IPS DF 6.9 (cell line): ENCODE results near the gene MAPK6.
A peak's percentile ranks its signal among the peaks of the same experiment; 100 is the strongest.

Experiments
- DNase-seq: peaks from one replicate; pipeline ENCODE4 v3.0.0-alpha.2; 2013; ENCODE audit warnings: low read depth, low spot score
- H3K27ac ChIP-seq: one replicate; pipeline ENCODE4 v1.5.1; 2013; ENCODE audit warnings: low read length, control low read depth
- H3K27me3 ChIP-seq: 2 replicates; pipeline ENCODE4 v1.6.1; 2013; ENCODE audit warnings: mild to moderate bottlenecking, low read length; ENCODE audit not compliant: control insufficient read depth, insufficient read depth
- H3K36me3 ChIP-seq: 2 replicates; pipeline ENCODE4 v1.6.1; 2013; ENCODE audit warnings: low read length; ENCODE audit not compliant: control insufficient read depth, insufficient read depth
- H3K4me1 ChIP-seq: 2 replicates; pipeline ENCODE4 v1.6.1; 2013; ENCODE audit warnings: low read length; ENCODE audit not compliant: control insufficient read depth, insufficient read depth
- H3K4me3 ChIP-seq: 2 replicates; pipeline ENCODE4 v1.5.1; 2013; ENCODE audit warnings: mild to moderate bottlenecking, low read length
- H3K9me3 ChIP-seq: 2 replicates; pipeline ENCODE4 v1.6.1; 2013; ENCODE audit warnings: low read length, inconsistent platforms; ENCODE audit not compliant: control insufficient read depth, insufficient read depth
- WGBS: extraction: QIAGEN DNeasy Blood & Tissue Kit; methylation state at CpG from one replicate; pipeline ENCODE4 v1.1.7; 2013; ENCODE audit warnings: mixed read lengths, missing lambda C conversion rate; ENCODE audit not compliant: insufficient read length, insufficient coverage; 5-methylcytosine and 5-hydroxymethylcytosine counted together

The MAPK6 gene

GRCh38 chr15:52021128-52021671 lies 2.2 kb downstream of the MAPK6 start:
- Histone ChIP-seq H3K27ac (no peak overlapping the region), H3K4me1 (no peaks in the 10 kb centered on the region), H3K9me3 (no peaks in the 10 kb centered on the region), H3K4me3 (no peak overlapping the region), H3K27me3 (no peaks in the 10 kb centered on the region), H3K36me3 (no peaks in the 10 kb centered on the region)
- WGBS = no CpG with 5 or more reads among the region's 4 CpGs
- DNase-seq = no peak

DNA sequence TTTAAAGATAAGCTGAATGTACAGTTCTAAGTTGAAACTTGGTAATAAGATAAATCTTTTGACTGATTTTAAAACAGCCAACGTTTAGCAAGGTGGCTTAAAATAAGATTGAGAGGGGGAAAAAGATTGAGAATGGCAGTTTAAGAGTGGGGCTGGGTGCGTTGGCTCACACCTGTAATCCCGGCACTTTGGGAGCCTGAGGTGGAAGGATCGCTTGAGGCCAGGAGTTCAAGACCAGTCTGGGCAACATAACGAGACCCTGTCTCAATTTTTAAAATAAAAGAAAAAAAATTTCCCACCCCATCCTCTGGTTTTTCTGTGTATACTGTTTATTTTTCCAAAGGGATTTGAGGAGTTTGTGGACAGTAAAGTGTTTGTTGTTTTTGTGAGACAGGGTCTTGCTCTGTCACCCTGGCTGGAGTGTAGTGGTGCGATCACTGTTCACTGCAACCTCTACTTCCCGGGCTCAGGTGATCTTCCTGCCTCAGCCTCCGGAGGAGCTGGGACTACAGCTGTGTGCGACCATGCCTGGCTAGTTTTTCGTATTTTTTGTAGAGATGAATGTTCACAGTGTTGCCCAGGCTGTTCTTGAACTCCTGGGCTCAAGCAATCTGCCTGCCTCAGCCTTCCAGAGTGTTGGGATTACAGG lies 3.0 kb downstream of the MAPK6 start:
- no peaks in the 10 kb centered on the region for H3K27me3 ChIP-seq
- H3K27ac ChIP-seq = no peak overlapping the region
- no peaks in the 10 kb centered on the region for H3K9me3 ChIP-seq
- no peak for DNase-seq
- H3K4me3 ChIP-seq = no peak overlapping the region
- no peaks in the 10 kb centered on the region for H3K36me3 ChIP-seq
- H3K4me1 ChIP-seq = no peaks in the 10 kb centered on the region
- WGBS = no CpG with 5 or more reads among the region's 10 CpGs

DNA sequence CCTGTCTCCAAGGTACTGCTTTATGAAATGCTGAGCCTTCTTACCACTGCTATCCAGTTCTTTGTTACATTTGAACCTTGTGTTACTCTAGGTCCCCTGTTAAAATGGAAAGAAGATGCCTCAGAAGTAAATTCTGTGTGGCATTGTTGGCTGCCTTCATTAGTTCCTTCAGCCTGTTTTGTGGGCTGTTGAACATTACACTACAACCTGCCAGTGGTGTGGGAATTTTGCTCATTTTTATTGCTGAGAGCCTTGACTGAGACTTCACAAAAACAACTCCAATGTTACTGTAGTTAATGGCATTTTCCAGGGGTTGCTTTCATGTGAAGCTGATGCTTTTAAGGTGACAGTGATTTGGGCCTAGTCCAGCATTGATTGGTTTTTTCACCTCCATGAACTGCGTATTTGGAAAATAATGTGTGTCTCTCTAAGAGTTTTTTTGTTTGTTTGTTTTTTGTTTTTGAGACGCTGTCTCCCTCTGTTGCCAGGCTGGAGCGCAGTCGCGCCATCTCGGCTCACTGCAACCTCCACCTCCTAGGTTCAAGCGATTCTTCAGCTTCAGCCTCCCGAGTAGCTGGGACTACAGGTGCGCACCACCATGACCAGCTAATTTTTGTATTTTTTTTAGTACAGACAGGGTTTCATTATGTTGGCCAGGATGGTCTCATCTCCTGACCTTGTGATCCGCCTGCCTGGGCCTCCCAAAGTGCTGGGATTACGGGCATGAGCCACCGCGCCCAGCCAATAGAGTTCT lies 4.3 kb downstream of the MAPK6 start:
- Histone ChIP-seq H3K9me3 (no peaks in the 10 kb centered on the region), H3K4me1 (no peaks in the 10 kb centered on the region), H3K4me3 (no peak overlapping the region), H3K27ac (no peak overlapping the region), H3K27me3 (no peaks in the 10 kb centered on the region), H3K36me3 (no peaks in the 10 kb centered on the region)
- no CpG with 5 or more reads among the region's 13 CpGs for WGBS
- DNase-seq = no peak

- Histone ChIP-seq H3K4me1 (no peaks in the 10 kb centered on the region; the same call in none of the 2 replicates), H3K27ac (no peak overlapping the region)
- no peak for DNase-seq
These were observed 9.5 kb downstream of the MAPK6 start for GRCh38 chr15:52028431-52029093.

GRCh38 chr15:52030010-52030409 lies 11.0 kb downstream of the MAPK6 start:
- no peak overlapping the region for H3K4me3 ChIP-seq
- no peaks in the 10 kb centered on the region for H3K9me3 ChIP-seq
- WGBS = no CpG with 5 or more reads among the region's 2 CpGs
- peak overlapping the region; percentile 69 for H3K27ac ChIP-seq
- no peak for DNase-seq
- no peaks in the 10 kb centered on the region for H3K36me3 ChIP-seq
- H3K27me3 ChIP-seq = no peaks in the 10 kb centered on the region; the same call in 1 of the 2 replicates
- H3K4me1 ChIP-seq = no peaks in the 10 kb centered on the region; the same call in none of the 2 replicates

More at GRCh38 chr15:52028431-52029093, 9.5 kb downstream of the MAPK6 start:
- H3K9me3 ChIP-seq = no peaks in the 10 kb centered on the region
- H3K27me3 ChIP-seq = no peaks in the 10 kb centered on the region; the same call in 1 of the 2 replicates
- H3K4me3 ChIP-seq = no peak overlapping the region
- H3K36me3 ChIP-seq = no peaks in the 10 kb centered on the region
- WGBS = no CpG with 5 or more reads among the region's 5 CpGs

- no peak for DNase-seq
- H3K4me3 ChIP-seq = no peak overlapping the region
- H3K27ac ChIP-seq = no peak overlapping the region
- no peaks in the 10 kb centered on the region; the same call in 1 of the 2 replicates for H3K27me3 ChIP-seq
- WGBS = no CpG with 5 or more reads among the region's 7 CpGs
- no peaks in the 10 kb centered on the region for H3K9me3 ChIP-seq
- no peaks in the 10 kb centered on the region; the same call in none of the 2 replicates for H3K4me1 ChIP-seq
- no peaks in the 10 kb centered on the region for H3K36me3 ChIP-seq
These were observed 12.5 kb downstream of the MAPK6 start for GRCh38 chr15:52031556-52031955.

DNA sequence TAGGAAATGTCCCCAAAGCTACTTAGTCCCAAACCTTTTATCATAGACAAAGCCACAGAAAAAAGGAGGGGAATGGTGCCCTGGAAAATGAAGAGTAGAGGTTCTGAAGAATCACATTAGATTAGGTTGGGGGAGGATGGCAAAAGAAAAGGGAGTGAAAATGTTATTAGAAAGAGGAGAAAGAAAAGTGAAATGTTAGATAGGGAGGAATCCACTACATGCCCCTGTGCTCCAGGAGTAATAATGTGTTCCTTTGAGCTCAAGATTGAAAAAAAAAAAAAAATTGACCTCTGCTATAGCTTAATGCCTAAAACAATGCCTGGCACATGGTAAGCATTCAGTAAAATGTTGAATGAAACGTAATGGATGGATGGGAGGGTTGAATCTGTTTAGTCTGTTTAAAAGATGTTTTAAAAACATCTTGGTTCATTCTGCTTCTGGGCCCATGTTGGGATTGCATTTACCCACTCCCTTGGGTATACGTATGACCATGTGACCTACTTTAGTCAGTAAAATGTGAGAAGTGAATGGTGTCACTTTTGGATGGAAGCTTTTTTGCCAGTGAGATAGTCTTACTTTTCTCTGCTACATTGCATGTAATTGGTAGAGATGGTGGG lies 19.0 kb downstream of the MAPK6 start:
- no peak for DNase-seq
- Histone ChIP-seq H3K9me3 (no peaks in the 10 kb centered on the region), H3K4me3 (no peak overlapping the region), H3K4me1 (peaks cover 3% of the 10 kb centered on the region; the same call in 1 of the 2 replicates), H3K27ac (no peak overlapping the region), H3K27me3 (no peaks in the 10 kb centered on the region), H3K36me3 (no peaks in the 10 kb centered on the region; the same call in 1 of the 2 replicates)
- WGBS = no CpG with 5 or more reads among the region's 2 CpGs

GRCh38 chr15:52039925-52040781 lies 21.1 kb downstream of the MAPK6 start:
- Histone ChIP-seq H3K36me3 (no peaks in the 10 kb centered on the region; the same call in 1 of the 2 replicates), H3K4me3 (no peak overlapping the region), H3K27ac (no peak overlapping the region), H3K27me3 (no peaks in the 10 kb centered on the region), H3K9me3 (no peaks in the 10 kb centered on the region), H3K4me1 (peaks cover 3% of the 10 kb centered on the region; the same call in 1 of the 2 replicates)
- no peak for DNase-seq
- WGBS = no CpG with 5 or more reads among the region's 3 CpGs

- Histone ChIP-seq H3K4me1 (peaks cover 3% of the 10 kb centered on the region; the same call in 1 of the 2 replicates), H3K4me3 (no peak overlapping the region), H3K9me3 (no peaks in the 10 kb centered on the region), H3K36me3 (no peaks in the 10 kb centered on the region; the same call in 1 of the 2 replicates), H3K27ac (no peak overlapping the region), H3K27me3 (no peaks in the 10 kb centered on the region)
- no peak for DNase-seq
- no CpG with 5 or more reads among the region's 6 CpGs for WGBS
These were observed 23.2 kb downstream of the MAPK6 start for GRCh38 chr15:52042051-52042851.
